GM21737 (cell line): ENCODE data around the gene ME2.
"Not testable (repeated sequence)": the region's sequence is repeated elsewhere in the genome, so short reads cannot be mapped to it uniquely, and the experiment has no call there.

ENCODE experiments used
- ATAC-seq: cut with Tn5 transposase; IDR thresholded peaks from one replicate; pipeline ENCODE4 v1.9.1; 2021; ENCODE audit warnings: mild to moderate bottlenecking, moderate library complexity; ENCODE audit not compliant: unreplicated experiment

ME2 gene

GRCh38 chr18:50859793-50860555 lies 18.9 kb upstream of the ME2 start:
- no peak for ATAC-seq

- ATAC-seq: no peak
Observed at GRCh38 chr18:50861617-50862016, 17.3 kb upstream of the ME2 start.

- ATAC-seq: no peak
Observed at GRCh38 chr18:50862401-50862800, 16.5 kb upstream of the ME2 start.

GRCh38 chr18:50863840-50864375 lies 15.0 kb upstream of the ME2 start:
- ATAC-seq: no peak

- no peak for ATAC-seq
Observed at GRCh38 chr18:50866765-50867164, 12.2 kb upstream of the ME2 start.

GRCh38 chr18:50869150-50869549 lies 9.8 kb upstream of the ME2 start:
- no peak for ATAC-seq

- ATAC-seq: no peak
Observed at GRCh38 chr18:50870138-50870845, 8.6 kb upstream of the ME2 start.

- no peak for ATAC-seq
Observed at GRCh38 chr18:50871846-50872245, 7.1 kb upstream of the ME2 start.

GRCh38 chr18:50875966-50876536 lies 2.9 kb upstream of the ME2 start:
- no peak for ATAC-seq

GRCh38 chr18:50877545-50878265 lies 1.2 kb upstream of the ME2 start:
- no peak for ATAC-seq

- peak; percentile 35 for ATAC-seq
Observed at GRCh38 chr18:50879302-50880118, 592 bp downstream of the ME2 start.

- no peak for ATAC-seq
Observed at GRCh38 chr18:50880119-50880465, 1.2 kb downstream of the ME2 start.

- not testable (repeated sequence) for ATAC-seq
Observed at GRCh38 chr18:50880944-50881343, 2.0 kb downstream of the ME2 start.

- ATAC-seq: no peak
Observed at GRCh38 chr18:50886929-50887328, 8.0 kb downstream of the ME2 start.

- no peak for ATAC-seq
Observed at GRCh38 chr18:50895350-50896045, 16.6 kb downstream of the ME2 start.

- ATAC-seq: no peak
Observed at GRCh38 chr18:50896093-50896492, 17.2 kb downstream of the ME2 start.

- no peak for ATAC-seq
Observed at GRCh38 chr18:50898919-50899318, 20.0 kb downstream of the ME2 start.

GRCh38 chr18:50902797-50903196 lies 23.9 kb downstream of the ME2 start:
- ATAC-seq: no peak

GRCh38 chr18:50906843-50907242 lies 27.9 kb downstream of the ME2 start:
- ATAC-seq: no peak

- ATAC-seq: no peak
Observed at GRCh38 chr18:50909261-50909660, 30.3 kb downstream of the ME2 start.
